DOHH2 (cell line): Measurements from ENCODE around the gene SLIT1.

ENCODE experiments used
- CTCF ChIP-seq: fragments of 200-600 bp; sonication (generic); IDR thresholded peaks from one replicate; pipeline ENCODE4 v1.5.1; 2014; ENCODE audit warnings: antibody characterized with exemption, mild to moderate bottlenecking, low read depth, low read length; ENCODE audit not compliant: poor library complexity, severe bottlenecking
- EZH2phosphoT487 ChIP-seq: fragments of 200-600 bp; sonication (generic); IDR thresholded peaks from 2 replicates; pipeline ENCODE4 v1.6.1; 2017; ENCODE audit warnings: borderline replicate concordance, mild to moderate bottlenecking, antibody characterized with exemption, low read length, moderate library complexity, mixed read lengths

DNA sequence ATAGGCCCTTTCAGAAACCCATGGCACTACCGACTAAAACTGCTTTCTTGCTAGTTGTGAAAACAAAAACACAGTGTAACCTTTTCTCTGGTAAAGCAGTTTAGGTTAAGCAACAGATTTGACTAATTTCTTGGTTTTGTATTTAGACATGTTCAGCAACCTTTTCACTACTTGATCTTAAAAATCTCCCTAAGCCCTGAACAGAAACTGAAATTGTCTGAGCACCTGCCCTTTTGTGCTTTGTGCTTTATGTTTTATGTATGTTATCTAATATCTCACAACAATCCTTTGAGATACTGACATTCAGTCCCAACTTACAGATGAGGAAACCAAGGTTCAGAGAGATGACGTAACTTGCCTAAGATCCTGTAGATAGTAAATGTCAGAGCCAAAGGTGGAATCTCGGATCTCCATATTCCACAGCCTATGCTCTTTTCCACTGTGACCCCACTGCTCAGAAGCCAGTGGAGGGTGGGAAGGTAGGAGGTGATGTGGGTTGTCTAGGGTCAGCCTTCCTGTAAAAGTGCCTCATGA lies 207.1 kb downstream of the SLIT1 start:
- TF ChIP-seq CTCF: no peak
- TF ChIP-seq EZH2phosphoT487: no peak
